DMS 273 treated with DMSO at 0.1 percent for 48 hours (cell line): ENCODE data around the gene BCR.

Experiments used
- DNase-seq: peaks from one replicate; lab custom pipeline; 2025; lab: John Stamatoyannopoulos, UW

Gene BCR

GRCh38 chr22:23231471-23232093 lies 51.3 kb downstream of the BCR start:
- DNase-seq = no peak

GRCh38 chr22:23232094-23232905 lies 52.0 kb downstream of the BCR start:
- no peak for DNase-seq

- DNase-seq = no peak
Measured at GRCh38 chr22:23233084-23233531, 52.8 kb downstream of the BCR start.

- DNase-seq = no peak
Measured at GRCh38 chr22:23233752-23234408, 53.6 kb downstream of the BCR start.

GRCh38 chr22:23234409-23235161 lies 54.3 kb downstream of the BCR start:
- DNase-seq = no peak

GRCh38 chr22:23235425-23235824 lies 55.1 kb downstream of the BCR start:
- DNase-seq = no peak

GRCh38 chr22:23236026-23236425 lies 55.7 kb downstream of the BCR start:
- no peak for DNase-seq

- DNase-seq = no peak
Measured at GRCh38 chr22:23236440-23237184, 56.3 kb downstream of the BCR start.

- DNase-seq = peak; percentile 88
Measured at GRCh38 chr22:23237201-23237798, 57.0 kb downstream of the BCR start.

GRCh38 chr22:23237841-23238240 lies 57.5 kb downstream of the BCR start:
- no peak for DNase-seq

GRCh38 chr22:23238707-23239106 lies 58.4 kb downstream of the BCR start:
- no peak for DNase-seq

GRCh38 chr22:23239429-23239828 lies 59.1 kb downstream of the BCR start:
- no peak for DNase-seq

- DNase-seq = no peak
Measured at GRCh38 chr22:23240639-23241389, 60.5 kb downstream of the BCR start.

GRCh38 chr22:23241562-23242472 lies 61.5 kb downstream of the BCR start:
- DNase-seq = no peak

GRCh38 chr22:23242473-23243001 lies 62.2 kb downstream of the BCR start:
- DNase-seq = no peak

GRCh38 chr22:23243006-23243573 lies 62.8 kb downstream of the BCR start:
- DNase-seq = no peak

GRCh38 chr22:23243859-23244689 lies 63.8 kb downstream of the BCR start:
- no peak for DNase-seq

- no peak for DNase-seq
Measured at GRCh38 chr22:23244690-23245044, 64.4 kb downstream of the BCR start.
